GM12878 (cell line): ENCODE data around the gene SLC22A3. TPM values are rescaled to one million over a fixed set of nuclear protein-coding genes. Genes with fewer than 3 reads are reported as not detected.

ENCODE experiments used
- ATAC-seq: fragments of 200-7000 bp; cut with Tn5 transposase; 3 replicates; pipeline ENCODE4 v1.9.1; 2020; ENCODE audit warnings: mild to moderate bottlenecking, moderate library complexity
- BruUV-seq: library from RNA; stranded (reverse); fragments of 400-500 nt; replicated peaks from 2 replicates; lab custom pipeline; 2021; lab: Mats Ljungman, UMichigan
- CTCF ChIA-PET: fragments of 300-600 bp; sonication (Branson Sonifier 250); formaldehyde crosslinking; extraction: SDS; loops from one replicate; lab custom pipeline; 2021; ENCODE audit warnings: inconsistent platforms; lab: Yijun Ruan, JAX
- POLR2A ChIA-PET: fragments of 350-600 bp; formaldehyde crosslinking; extraction: SDS; loops from one replicate; lab custom pipeline; 2021; ENCODE audit warnings: inconsistent platforms; lab: Charles Lee
- RAD21 ChIA-PET: fragments of 300-600 bp; sonication (Branson Sonifier 250); formaldehyde crosslinking; loops from one replicate; lab custom pipeline; 2023; ENCODE audit warnings: antibody characterized with exemption; ENCODE audit not compliant: unreplicated experiment; lab: Charles Lee
- SMC1A ChIA-PET: fragments of 300-600 bp; sonication (Branson Sonifier 250); formaldehyde crosslinking; loops from one replicate; lab custom pipeline; 2023; ENCODE audit not compliant: unreplicated experiment, uncharacterized antibody; lab: Charles Lee
- DNase-seq: peaks from one replicate; pipeline ENCODE4 v3.0.0-alpha.2; 2011; ENCODE audit warnings: low read depth, low spot score
- FAIRE-seq: peaks from 3 replicates; lab custom pipeline; 2011; peaks lifted over from hg19 to GRCh38; lab: Jason Lieb, UNC
- H2AFZ ChIP-seq: 2 replicates; pipeline ENCODE4 v1.6.0; 2011; ENCODE audit warnings: low read depth, low read length, control low read depth; ENCODE audit not compliant: control insufficient read depth
- H3K27ac ChIP-seq: 2 replicates; pipeline ENCODE4 v1.5.1; 2011; ENCODE audit warnings: control low read depth; ENCODE audit not compliant: control insufficient read depth, insufficient read depth
- H3K27me3 ChIP-seq, 2 experiments: replicated peaks in 1 of 2; 2 replicates each; pipeline versions ENCODE4 v1.6.0 to v1.6.1; 2011; ENCODE audit warnings: low read length in 1 of 2; ENCODE audit not compliant: control insufficient read depth in 2 of 2, insufficient read depth in 2 of 2
- H3K36me3 ChIP-seq, 2 experiments: 2 replicates each; pipeline ENCODE4 v1.5.1; 2011; ENCODE audit warnings: low read length in 1 of 2; ENCODE audit not compliant: control insufficient read depth in 2 of 2, insufficient read depth in 2 of 2
- H3K4me1 ChIP-seq: 2 replicates; pipeline ENCODE4 v1.6.1; 2011; ENCODE audit warnings: mild to moderate bottlenecking, low read length, moderate library complexity, mixed read lengths; ENCODE audit not compliant: control insufficient read depth, insufficient read depth
- H3K4me2 ChIP-seq: 2 replicates; pipeline ENCODE4 v1.6.0; 2011; ENCODE audit warnings: control low read depth; ENCODE audit not compliant: control insufficient read depth, insufficient read depth
- H3K4me3 ChIP-seq: fragments of 200-600 bp; sonication (generic); 2 replicates; pipeline ENCODE4 v1.5.1; 2016
- H3K79me2 ChIP-seq: 2 replicates; pipeline ENCODE4 v1.6.0; 2011; ENCODE audit warnings: low read length; ENCODE audit not compliant: control insufficient read depth, insufficient read depth
- H3K9ac ChIP-seq: 2 replicates; pipeline ENCODE4 v1.8.0; 2011; ENCODE audit warnings: low read length, control low read depth, mixed read lengths; ENCODE audit not compliant: control insufficient read depth, insufficient read depth
- H3K9me3 ChIP-seq: replicated peaks from 3 replicates; pipeline ENCODE4 v1.5.1; 2011; ENCODE audit warnings: mild to moderate bottlenecking, low read length; ENCODE audit not compliant: control insufficient read depth, insufficient read depth
- H4K20me1 ChIP-seq: 2 replicates; pipeline ENCODE4 v1.6.0; 2011; ENCODE audit not compliant: control insufficient read depth, insufficient read depth
- ATF3 ChIP-seq: IDR thresholded peaks from 2 replicates; pipeline ENCODE4 v1.6.1; 2011; ENCODE audit warnings: low read depth, mild to moderate bottlenecking, low read length, moderate library complexity, borderline replicate concordance; ENCODE audit errors: extremely low read depth
- CEBPZ ChIP-seq: fragments of 150-350 bp; IDR thresholded peaks from 2 replicates; pipeline ENCODE4 v1.6.1; 2016; ENCODE audit warnings: low read depth, low read length
- FOS ChIP-seq: IDR thresholded peaks from 3 replicates; pipeline ENCODE4 v1.6.1; 2011; ENCODE audit warnings: borderline replicate concordance; ENCODE audit not compliant: insufficient read length; ENCODE audit errors: extremely low read depth
- FOXK2 ChIP-seq: fragments of 450-650 bp; IDR thresholded peaks from 2 replicates; pipeline ENCODE4 v1.6.1; 2017; ENCODE audit warnings: mild to moderate bottlenecking, moderate library complexity
- HDAC2 ChIP-seq: fragments of 200-600 bp; sonication (generic); IDR thresholded peaks from 2 replicates; pipeline ENCODE4 v1.6.1; 2017
- MTA3 ChIP-seq: IDR thresholded peaks from 2 replicates; pipeline ENCODE4 v1.6.1; 2012; ENCODE audit warnings: low read length, inconsistent platforms, borderline replicate concordance
- NFIC ChIP-seq: IDR thresholded peaks from 2 replicates; pipeline ENCODE4 v1.6.1; 2012; ENCODE audit warnings: low read depth, mild to moderate bottlenecking, inconsistent platforms, low read length, moderate library complexity
- NFXL1 ChIP-seq: fragments of 450-650 bp; IDR thresholded peaks from 2 replicates; pipeline ENCODE4 v1.6.1; 2017; ENCODE audit warnings: antibody characterized with exemption, mild to moderate bottlenecking, borderline replicate concordance
- PBX3 ChIP-seq: IDR thresholded peaks from 2 replicates; pipeline ENCODE4 v1.6.1; 2011; ENCODE audit warnings: mild to moderate bottlenecking, low read depth, low read length, moderate library complexity; ENCODE audit not compliant: insufficient replicate concordance
- PML ChIP-seq: IDR thresholded peaks from 2 replicates; pipeline ENCODE4 v1.6.1; 2012; ENCODE audit warnings: low read length, inconsistent platforms
- SIN3A ChIP-seq: IDR thresholded peaks from 2 replicates; pipeline ENCODE4 v1.6.1; 2012; ENCODE audit warnings: low read depth, low read length, improper control_type of control experiment
- SMC3 ChIP-seq: IDR thresholded peaks from 2 replicates; pipeline ENCODE4 v1.6.1; 2011; ENCODE audit warnings: low read length, improper control_type of control experiment, borderline replicate concordance
- SREBF2 ChIP-seq: IDR thresholded peaks from 2 replicates; pipeline ENCODE4 v1.6.1; 2012; ENCODE audit warnings: mild to moderate bottlenecking, low read length
- STAT3 ChIP-seq: IDR thresholded peaks from 2 replicates; pipeline ENCODE4 v1.6.1; 2011; ENCODE audit warnings: low read depth, low read length, improper control_type of control experiment
- TCF7 ChIP-seq: IDR thresholded peaks from 2 replicates; pipeline ENCODE4 v1.6.1; 2014; ENCODE audit warnings: antibody characterized with exemption, borderline replicate concordance
- ZBTB33 ChIP-seq: fragments of 450-650 bp; IDR thresholded peaks from 2 replicates; pipeline ENCODE4 v1.6.1; 2017; ENCODE audit warnings: mild to moderate bottlenecking
- WGBS: methylation state at CpG from one replicate; pipeline ENCODE4 v1.1.6; 2016; ENCODE audit warnings: low lambda C conversion rate; ENCODE audit not compliant: insufficient replicate concordance, insufficient coverage; ENCODE audit errors: missing lambda C conversion rate; 5-methylcytosine and 5-hydroxymethylcytosine counted together
- in situ Hi-C: fragments of 300-500 bp; cut with MboI; formaldehyde crosslinking; loops from 9 replicates; pipeline ENCODE4 v1.14.3; 2018; ENCODE audit warnings: mixed read lengths
- intact Hi-C: fragments of 100-400 bp; cut with micrococcal nuclease; formaldehyde crosslinking; loops from one replicate; pipeline ENCODE4 v1.14.2; 2022; ENCODE audit not compliant: unreplicated experiment
- polyA plus RNA-seq, 11 experiments: library from polyadenylated mRNA; depleted of rRNA in 4 of 11; unstranded in 6 of 11; stranded (reverse) in 5 of 11; fragments of >200 nt; fragmentation: Nextera tagmentation in 4 of 11; fragmentation: Illumina TruSeq in 1 of 11; extraction: Ambion mirVana in 4 of 11; extraction: Trizol in 1 of 11; gene quantifications; 1 replicate in 1 of 11; 2 replicates in 10 of 11; pipeline versions ENCODE4 v1.2.1 to v1.2.3, GENCODE V29; 2011 to 2016; ENCODE audit warnings: inconsistent platforms in 2 of 11, missing spikeins in 2 of 11, low read depth in 1 of 11
- total RNA-seq, 4 experiments: library from RNA; depleted of rRNA in 3 of 4; stranded (reverse); fragments of >200 nt in 3 of 4; fragmentation: Illumina TruSeq in 1 of 4; extraction: Trizol in 1 of 4; gene quantifications; 2 replicates each; pipeline versions ENCODE4 v1.2.1 to v1.2.3, GENCODE V29; 2013 to 2021

The SLC22A3 gene
- total and polyA plus RNA-seq, 10 of the 15 experiments (the other 5 are each of a cell fraction or from before 2014, with no cell fraction given), result 0.07 to 0.15 TPM; not detected in 8

GRCh38 chr6:160439751-160440150 lies 91.6 kb downstream of the SLC22A3 start (continued):
- no peak for TF ChIP-seq PBX3
- TF ChIP-seq HDAC2, result no peak
- TF ChIP-seq PML, result no peak
- TF ChIP-seq ATF3, result no peak
- TF ChIP-seq FOXK2, result no peak
- no peak for TF ChIP-seq STAT3
- no peak for TF ChIP-seq ZBTB33

GRCh38 chr6:160442151-160442550 lies 94.0 kb downstream of the SLC22A3 start:
- Histone ChIP-seq H3K36me3 (no peaks in the 10 kb centered on the region), H3K27me3 (no peaks in the 10 kb centered on the region; a peak in 1 of 4 replicates), H4K20me1 (no peaks in the 10 kb centered on the region), H3K4me1 (no peaks in the 10 kb centered on the region), H3K27ac (no peak overlapping the region), H2AFZ (no peak overlapping the region), H3K4me2 (no peak overlapping the region), H3K79me2 (no peaks in the 10 kb centered on the region), H3K4me3 (no peak overlapping the region), H3K9me3 (peaks cover 2% of the 10 kb centered on the region; the same call in 2 of the 3 replicates), H3K9ac (no peak overlapping the region)
- ATAC-seq (no peak), DNase-seq (no peak), FAIRE-seq (no peak)
- intact Hi-C loops (no loop called here), in situ Hi-C loops (no loop called here)
- no TSS peak for BruUV-seq
- ChIA-PET CTCF (interaction anchor here (1.6 kb wide), 1 partner anchor 13 kb away, joined by 4 read pairs; no protein-coding TSS in a partner anchor), SMC1A (no interaction called here), POLR2A (no interaction called here), RAD21 (interaction anchor here (1.0 kb wide), 1 partner anchor 304 kb away, joined by 3 read pairs; no protein-coding TSS in a partner anchor)
- WGBS, result 20% methylated on average over 5 of the region's 5 CpGs
- TF ChIP-seq SIN3A, result no peak
- no peak for TF ChIP-seq NFXL1
- TF ChIP-seq TCF7, result no peak
- no peak for TF ChIP-seq SMC3
- TF ChIP-seq NFIC, result no peak
- no peak for TF ChIP-seq MTA3
- TF ChIP-seq CEBPZ, result no peak
- TF ChIP-seq SREBF2, result no peak
- TF ChIP-seq FOS, result no peak
